Measurements from ENCODE around the gene CXXC5. TPM values are rescaled to one million over a fixed set of nuclear protein-coding genes. Genes with fewer than 3 reads are reported as not detected.

The CXXC5 gene
- total and polyA plus RNA-seq, 9 of the 15 experiments (the other 6 are each of a cell fraction or from before 2014, with no cell fraction given): 1.9 to 123 (median 45.8) TPM

GRCh38 chr5:139668064-139668880 lies 20.1 kb downstream of the CXXC5 start (continued):
- TF ChIP-seq GTF2A2 (tag; IDR thresholded peaks at IDR 0.05) (0 out of 2 replicates have a peak, but pooled peaks have one; percentile 55), ADNP (tag; IDR thresholded peaks at IDR 0.05) (no peak), SMAD3 (CRISPR knock-in tag; conservative IDR thresholded peaks at IDR 0.05) (no peak), ZEB2 (IDR thresholded peaks at IDR 0.05) (0 out of 2 replicates have a peak, but pooled peaks have one; percentile 20), TCF3 (CRISPR knock-in tag; IDR thresholded peaks at IDR 0.05) (peak; percentile 74), MAZ (CRISPR knock-in tag; conservative IDR thresholded peaks at IDR 0.05 in 1 of 2, IDR thresholded peaks at IDR 0.05 in 1 of 2) (peak; percentile 33 to 42; a peak in 2 of 4 replicates), SETDB1 (IDR thresholded peaks at IDR 0.05; ENCODE audit: low read length) (no peak), NUFIP1 (IDR thresholded peaks at IDR 0.05; ENCODE audit: partially characterized antibody) (no peak), ESRRA (IDR thresholded peaks at IDR 0.05; ENCODE audit: borderline replicate concordance, low read depth) (no peak), U2AF1 (optimal IDR thresholded peaks at IDR 0.05; ENCODE audit: low read depth, low read length) (no peak), PRDM10 (IDR thresholded peaks at IDR 0.05; ENCODE audit: partially characterized antibody) (no peak), OTX1 (CRISPR knock-in tag; IDR thresholded peaks at IDR 0.05) (no peak), MAFF (IDR thresholded peaks at IDR 0.05; ENCODE audit: low read length) (no peak), NFIC (IDR thresholded peaks at IDR 0.05) (peak; percentile 45; the same call in 1 of the 2 replicates)
- TF ChIP-seq, protein P1, sequence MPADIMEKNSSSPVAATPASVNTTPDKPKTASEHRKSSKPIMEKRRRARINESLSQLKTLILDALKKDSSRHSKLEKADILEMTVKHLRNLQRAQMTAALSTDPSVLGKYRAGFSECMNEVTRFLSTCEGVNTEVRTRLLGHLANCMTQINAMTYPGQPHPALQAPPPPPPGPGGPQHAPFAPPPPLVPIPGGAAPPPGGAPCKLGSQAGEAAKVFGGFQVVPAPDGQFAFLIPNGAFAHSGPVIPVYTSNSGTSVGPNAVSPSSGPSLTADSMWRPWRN (IDR thresholded peaks at IDR 0.05; ENCODE audit: low read depth): no peak
- TF ChIP-seq, protein P2, sequence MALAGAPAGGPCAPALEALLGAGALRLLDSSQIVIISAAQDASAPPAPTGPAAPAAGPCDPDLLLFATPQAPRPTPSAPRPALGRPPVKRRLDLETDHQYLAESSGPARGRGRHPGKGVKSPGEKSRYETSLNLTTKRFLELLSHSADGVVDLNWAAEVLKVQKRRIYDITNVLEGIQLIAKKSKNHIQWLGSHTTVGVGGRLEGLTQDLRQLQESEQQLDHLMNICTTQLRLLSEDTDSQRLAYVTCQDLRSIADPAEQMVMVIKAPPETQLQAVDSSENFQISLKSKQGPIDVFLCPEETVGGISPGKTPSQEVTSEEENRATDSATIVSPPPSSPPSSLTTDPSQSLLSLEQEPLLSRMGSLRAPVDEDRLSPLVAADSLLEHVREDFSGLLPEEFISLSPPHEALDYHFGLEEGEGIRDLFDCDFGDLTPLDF (CRISPR knock-in tag; IDR thresholded peaks at IDR 0.05): no peak
- TF ChIP-seq, protein P3, sequence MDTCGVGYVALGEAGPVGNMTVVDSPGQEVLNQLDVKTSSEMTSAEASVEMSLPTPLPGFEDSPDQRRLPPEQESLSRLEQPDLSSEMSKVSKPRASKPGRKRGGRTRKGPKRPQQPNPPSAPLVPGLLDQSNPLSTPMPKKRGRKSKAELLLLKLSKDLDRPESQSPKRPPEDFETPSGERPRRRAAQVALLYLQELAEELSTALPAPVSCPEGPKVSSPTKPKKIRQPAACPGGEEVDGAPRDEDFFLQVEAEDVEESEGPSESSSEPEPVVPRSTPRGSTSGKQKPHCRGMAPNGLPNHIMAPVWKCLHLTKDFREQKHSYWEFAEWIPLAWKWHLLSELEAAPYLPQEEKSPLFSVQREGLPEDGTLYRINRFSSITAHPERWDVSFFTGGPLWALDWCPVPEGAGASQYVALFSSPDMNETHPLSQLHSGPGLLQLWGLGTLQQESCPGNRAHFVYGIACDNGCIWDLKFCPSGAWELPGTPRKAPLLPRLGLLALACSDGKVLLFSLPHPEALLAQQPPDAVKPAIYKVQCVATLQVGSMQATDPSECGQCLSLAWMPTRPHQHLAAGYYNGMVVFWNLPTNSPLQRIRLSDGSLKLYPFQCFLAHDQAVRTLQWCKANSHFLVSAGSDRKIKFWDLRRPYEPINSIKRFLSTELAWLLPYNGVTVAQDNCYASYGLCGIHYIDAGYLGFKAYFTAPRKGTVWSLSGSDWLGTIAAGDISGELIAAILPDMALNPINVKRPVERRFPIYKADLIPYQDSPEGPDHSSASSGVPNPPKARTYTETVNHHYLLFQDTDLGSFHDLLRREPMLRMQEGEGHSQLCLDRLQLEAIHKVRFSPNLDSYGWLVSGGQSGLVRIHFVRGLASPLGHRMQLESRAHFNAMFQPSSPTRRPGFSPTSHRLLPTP (IDR thresholded peaks at IDR 0.05; ENCODE audit: borderline replicate concordance, extremely low read depth, insufficient read length): no peak

Data from K562 (cell line).